ENCODE measurements around the gene DPP6.
"Not testable (repeated sequence)": the region's sequence is repeated elsewhere in the genome, so short reads cannot be mapped to it uniquely, and the experiment has no call there.

The DPP6 gene

GRCh38 chr7:154051643-154052529 lies at the start of gene DPP6:
Gene DPP6, plus strand, starts transcription at chr7:154052398.
- not testable (repeated sequence) for DNase-seq (ENCODE audit: low read depth)

DNA sequence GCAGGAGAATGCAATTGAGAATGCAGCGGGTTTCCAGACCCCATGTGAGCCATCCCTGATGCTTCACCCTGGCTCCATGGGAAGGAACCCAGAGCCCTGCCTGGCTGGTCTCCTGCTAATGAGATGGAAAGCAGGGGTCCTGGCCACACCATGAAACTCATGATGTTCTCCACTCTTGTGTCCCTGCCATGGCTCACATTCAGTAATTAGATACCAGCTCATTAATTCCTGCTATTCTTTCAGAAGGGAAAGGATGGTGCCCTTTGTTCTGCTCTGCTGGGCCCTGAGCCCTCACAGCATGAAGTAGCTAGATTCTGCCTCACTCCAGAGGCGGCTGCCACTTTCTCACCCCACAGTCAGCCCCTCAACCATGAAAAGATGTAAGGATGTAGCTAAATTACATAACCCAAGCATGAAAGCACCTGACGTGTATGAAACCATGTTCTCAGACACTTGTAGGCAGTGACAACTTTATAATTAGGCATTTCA lies 42.7 kb upstream of the DPP6 start:
- not testable (repeated sequence) for DNase-seq (ENCODE audit: low read depth)

DNA sequence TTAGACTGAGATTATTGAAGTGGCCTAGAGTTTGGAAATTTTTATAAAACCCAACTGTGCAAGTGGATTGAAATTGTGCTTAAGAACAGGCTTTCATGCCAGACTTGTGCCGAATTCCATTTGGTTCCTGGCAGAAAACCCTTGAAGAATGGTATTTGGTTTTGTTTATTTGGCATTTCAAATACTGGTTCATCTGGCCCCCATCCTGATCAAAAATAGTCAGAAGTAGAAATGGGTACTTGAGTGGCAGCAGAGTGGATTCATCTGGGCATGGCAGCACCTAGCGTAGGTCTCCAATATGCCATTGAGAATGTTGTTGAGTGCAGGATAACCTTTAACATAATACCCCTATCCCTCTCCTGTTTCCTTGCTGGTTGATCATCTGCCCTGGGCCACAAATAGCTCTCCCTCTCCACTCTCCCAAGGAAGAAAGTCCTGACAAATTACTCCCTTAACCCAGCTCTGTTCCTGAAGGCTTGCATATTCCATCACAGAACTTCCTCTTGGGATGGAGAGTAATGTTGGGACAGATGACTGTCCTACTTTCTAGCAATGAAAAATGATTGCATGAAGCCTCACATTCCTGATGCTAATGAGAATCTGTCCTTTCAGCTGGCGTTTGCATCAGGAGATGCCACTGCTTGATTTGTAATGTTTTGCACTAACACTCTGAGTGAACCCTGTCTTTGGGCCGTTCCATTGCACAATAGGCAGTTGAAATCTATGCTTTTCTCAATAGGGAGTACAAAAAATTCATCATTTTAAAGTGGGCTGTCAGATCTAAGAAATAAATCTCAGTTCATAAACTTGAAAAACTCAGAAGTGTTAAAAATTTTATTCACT lies 41.3 kb upstream of the DPP6 start:
- DNase-seq (ENCODE audit: low read depth): not testable (repeated sequence)

GRCh38 chr7:154012800-154013199 lies 39.4 kb upstream of the DPP6 start:
- not testable (repeated sequence) for DNase-seq (ENCODE audit: low read depth)

- DNase-seq (ENCODE audit: low read depth): not testable (repeated sequence)
Measured at GRCh38 chr7:154015636-154016035, 36.6 kb upstream of the DPP6 start.

DNA sequence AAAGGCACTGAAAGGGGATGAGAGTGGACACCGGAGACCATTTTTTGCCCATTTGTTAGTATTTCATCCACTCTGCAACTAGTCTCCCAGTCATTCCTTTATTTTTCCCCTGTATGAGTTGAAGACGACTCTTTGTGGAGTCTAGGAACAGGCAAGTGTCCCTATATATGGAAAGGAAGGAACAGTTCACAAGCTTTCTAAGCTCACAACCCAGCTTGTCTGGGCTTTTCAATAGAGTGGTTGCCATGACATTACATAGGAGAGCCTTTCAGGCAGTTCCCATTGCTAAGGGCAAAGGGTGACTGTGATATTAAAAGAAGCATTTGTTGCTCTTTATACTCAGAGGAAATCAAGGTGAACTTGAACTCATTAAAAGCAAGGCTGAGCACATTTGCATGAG lies 33.8 kb upstream of the DPP6 start:
- DNase-seq (ENCODE audit: low read depth): not testable (repeated sequence)

DNA sequence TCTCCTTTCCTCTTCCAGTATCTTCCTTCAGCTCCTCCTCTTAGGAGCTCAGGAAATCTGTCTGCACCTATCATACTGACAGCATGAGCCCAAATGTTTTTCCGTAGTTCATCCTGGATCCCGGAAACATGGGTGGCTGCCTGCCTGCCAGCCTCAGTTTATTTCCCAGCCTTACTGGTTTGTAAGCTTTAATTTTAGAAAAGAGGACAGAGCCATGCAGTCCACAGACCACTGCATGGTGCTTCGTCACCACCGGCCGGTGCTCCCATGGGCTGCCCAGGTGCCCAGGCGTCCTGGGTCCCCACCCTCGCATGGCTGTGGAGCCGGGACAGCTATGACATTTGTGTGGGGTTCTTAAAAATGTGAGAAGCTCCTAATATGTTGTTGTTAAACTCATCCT lies 24.4 kb upstream of the DPP6 start:
- DNase-seq (ENCODE audit: low read depth): not testable (repeated sequence)

DNA sequence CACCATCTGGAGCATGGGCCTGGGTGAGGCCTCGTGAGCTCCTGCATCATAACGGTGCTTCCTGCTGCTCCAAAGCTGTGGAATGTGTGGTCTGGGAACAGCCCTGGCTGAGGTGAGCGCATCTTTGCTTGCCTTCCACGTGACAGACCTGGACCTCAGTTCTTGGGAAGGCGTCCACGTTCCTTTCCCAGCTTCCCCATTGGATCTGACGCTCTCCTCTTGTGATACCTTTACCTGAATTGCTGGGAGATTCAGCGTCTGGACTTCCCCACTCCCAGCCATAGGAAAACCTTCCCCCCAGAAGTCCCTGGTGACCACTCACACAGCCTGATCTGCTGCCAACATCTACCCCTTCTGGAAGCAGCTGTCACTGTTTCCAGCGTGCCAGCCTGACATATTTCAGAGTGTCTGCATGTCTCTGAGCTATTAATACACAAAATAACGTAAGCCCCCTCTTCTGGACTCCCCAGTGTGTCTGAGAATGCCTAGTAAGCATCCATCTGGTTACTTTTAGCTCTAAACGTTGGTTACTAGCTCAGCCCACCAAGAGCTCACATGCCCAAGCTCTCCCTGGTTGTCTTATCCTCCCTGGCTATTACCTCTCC lies 21.6 kb upstream of the DPP6 start:
- not testable (repeated sequence) for DNase-seq (ENCODE audit: low read depth)

- DNase-seq (ENCODE audit: low read depth): not testable (repeated sequence)
Measured at GRCh38 chr7:154039466-154040165, 12.6 kb upstream of the DPP6 start.

GRCh38 chr7:154050394-154050793 lies 1.8 kb upstream of the DPP6 start:
- not testable (repeated sequence) for DNase-seq (ENCODE audit: low read depth)

DNA sequence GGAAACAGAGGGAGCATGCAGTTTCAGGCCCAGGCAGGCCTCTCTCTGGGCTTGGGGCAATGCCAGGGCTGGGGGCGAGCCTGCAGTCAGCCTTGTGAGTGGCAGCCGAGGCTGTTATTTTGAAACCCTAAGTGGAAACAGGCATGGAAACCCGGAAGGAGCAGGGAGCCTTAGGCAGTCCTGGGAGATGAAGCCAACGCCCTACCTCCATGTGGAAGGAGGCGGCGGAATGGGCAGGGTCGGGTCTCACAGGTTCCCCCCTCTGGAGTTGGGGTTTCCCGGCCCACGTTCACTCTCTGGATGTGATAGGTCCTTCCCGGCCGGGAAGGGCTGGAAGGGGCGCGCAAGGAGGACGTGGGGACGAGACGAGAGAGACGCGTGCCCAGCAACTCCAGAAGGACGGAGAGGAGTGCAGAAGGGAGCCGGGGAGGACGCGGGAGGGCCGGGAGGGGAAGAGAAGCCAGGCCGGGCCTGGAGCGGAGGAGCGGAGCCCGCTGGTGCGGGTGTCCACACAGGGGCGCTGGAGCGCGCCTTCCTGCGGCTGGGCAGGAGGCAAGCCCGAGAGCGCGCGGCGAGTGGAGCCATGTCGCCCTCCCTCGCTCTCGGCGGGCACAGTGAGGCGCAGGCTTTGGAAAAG lies 1.1 kb upstream of the DPP6 start:
- not testable (repeated sequence) for DNase-seq (ENCODE audit: low read depth)

DNA sequence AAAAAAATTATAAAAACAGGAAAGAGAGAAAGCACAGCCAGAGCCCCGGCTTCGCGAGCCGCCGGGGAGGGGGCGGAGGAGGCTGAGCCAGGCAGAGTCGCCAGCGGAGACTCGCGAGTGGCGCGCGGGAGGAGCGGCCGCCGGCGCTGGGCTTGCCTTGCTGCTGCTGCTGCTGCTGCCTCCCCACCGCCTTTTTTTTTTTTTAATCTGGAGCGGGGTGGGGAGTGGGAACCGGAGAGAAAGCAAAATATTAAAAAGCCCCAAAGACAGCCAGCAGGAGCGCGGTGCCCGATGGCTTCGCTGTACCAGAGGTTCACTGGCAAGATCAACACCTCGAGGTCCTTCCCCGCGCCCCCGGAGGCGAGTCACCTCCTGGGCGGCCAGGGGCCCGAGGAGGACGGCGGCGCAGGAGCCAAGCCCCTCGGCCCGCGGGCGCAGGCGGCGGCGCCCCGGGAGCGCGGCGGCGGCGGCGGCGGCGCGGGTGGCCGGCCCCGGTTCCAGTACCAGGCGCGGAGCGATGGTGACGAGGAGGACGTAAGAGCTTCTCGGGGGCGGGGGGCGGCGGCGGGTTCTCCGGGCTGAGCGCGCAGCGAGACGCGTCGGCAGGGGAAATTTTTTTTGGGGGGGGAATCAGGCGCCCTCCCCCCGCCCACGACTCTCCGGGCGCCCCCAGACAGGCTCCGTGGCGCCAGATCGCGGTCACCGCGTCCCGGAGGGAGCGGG lies 493 bp downstream of the DPP6 start:
- not testable (repeated sequence) for DNase-seq (ENCODE audit: low read depth)

- not testable (repeated sequence) for DNase-seq (ENCODE audit: low read depth)
Measured at GRCh38 chr7:154053466-154054312, 1.5 kb downstream of the DPP6 start.

- not testable (repeated sequence) for DNase-seq (ENCODE audit: low read depth)
Measured at GRCh38 chr7:154054664-154055063, 2.5 kb downstream of the DPP6 start.

- not testable (repeated sequence) for DNase-seq (ENCODE audit: low read depth)
Measured at GRCh38 chr7:154055491-154056106, 3.4 kb downstream of the DPP6 start.

- not testable (repeated sequence) for DNase-seq (ENCODE audit: low read depth)
Measured at GRCh38 chr7:154058783-154059182, 6.6 kb downstream of the DPP6 start.

DNA sequence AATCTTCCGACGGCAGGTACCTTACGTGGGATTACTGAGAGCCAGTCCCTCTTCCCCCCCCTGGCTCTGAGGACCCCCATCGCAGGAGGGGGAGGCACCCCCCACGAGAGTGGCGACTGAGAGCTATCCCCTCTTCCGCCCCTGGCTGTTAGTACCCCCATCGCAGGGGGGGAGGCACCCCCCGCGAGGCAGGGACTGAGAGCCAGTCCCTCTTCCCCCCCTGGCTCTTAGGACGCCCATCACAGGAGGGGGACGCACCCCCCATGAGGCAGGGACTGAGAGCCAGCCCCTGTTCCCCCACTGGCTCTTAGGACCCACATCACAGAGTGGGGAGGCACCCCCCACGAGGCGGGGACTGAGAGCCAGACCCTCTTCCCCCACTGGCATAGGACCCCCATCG lies 8.4 kb downstream of the DPP6 start:
- not testable (repeated sequence) for DNase-seq (ENCODE audit: low read depth)

GRCh38 chr7:154071833-154072232 lies 19.6 kb downstream of the DPP6 start:
- not testable (repeated sequence) for DNase-seq (ENCODE audit: low read depth)
